Measurements from ENCODE around the gene MINDY4.

The MINDY4 gene

GRCh38 chr7:30760514-30761213 is 10.6 kb upstream of the MINDY4 start:
- Histone ChIP-seq H3K4me1 (ENCODE audit: control insufficient read depth, insufficient read depth, low read length) (no peaks in the 10 kb centered on the region), H3K4me3 (ENCODE audit: low read length) (no peak overlapping the region), H3K36me3 (ENCODE audit: insufficient read depth, low read length) (no peaks in the 10 kb centered on the region), H3K9me3 (replicated peaks; ENCODE audit: low read length) (no peaks in the 10 kb centered on the region), H3K9ac (ENCODE audit: low read depth, low read length) (no peak overlapping the region), H3K4me2 (ENCODE audit: low read length) (no peak overlapping the region), H3K27me3 (ENCODE audit: control insufficient read depth, insufficient read depth, low read length) (peaks cover 56% of the 10 kb centered on the region)

GRCh38 chr7:30761214-30762156 is 9.7 kb upstream of the MINDY4 start:
- no peak overlapping the region for H3K4me3 ChIP-seq (ENCODE audit: low read length)
- H3K36me3 ChIP-seq (ENCODE audit: insufficient read depth, low read length), result no peaks in the 10 kb centered on the region
- H3K9ac ChIP-seq (ENCODE audit: low read depth, low read length), result no peak overlapping the region
- no peak overlapping the region for H3K4me2 ChIP-seq (ENCODE audit: low read length)
- peaks cover 53% of the 10 kb centered on the region for H3K27me3 ChIP-seq (ENCODE audit: control insufficient read depth, insufficient read depth, low read length)
- H3K9me3 ChIP-seq (replicated peaks; ENCODE audit: low read length), result no peaks in the 10 kb centered on the region
- no peaks in the 10 kb centered on the region for H3K4me1 ChIP-seq (ENCODE audit: control insufficient read depth, insufficient read depth, low read length)

- no peaks in the 10 kb centered on the region for H3K4me1 ChIP-seq (ENCODE audit: control insufficient read depth, insufficient read depth, low read length)
- H3K27me3 ChIP-seq (ENCODE audit: control insufficient read depth, insufficient read depth, low read length), result peaks cover 52% of the 10 kb centered on the region
- H3K9ac ChIP-seq (ENCODE audit: low read depth, low read length), result no peak overlapping the region
- H3K4me2 ChIP-seq (ENCODE audit: low read length), result no peak overlapping the region
- no peaks in the 10 kb centered on the region for H3K9me3 ChIP-seq (replicated peaks; ENCODE audit: low read length)
- no peaks in the 10 kb centered on the region for H3K36me3 ChIP-seq (ENCODE audit: insufficient read depth, low read length)
- no peak overlapping the region for H3K4me3 ChIP-seq (ENCODE audit: low read length)
These were observed 6.9 kb upstream of the MINDY4 start for GRCh38 chr7:30764030-30764975.

- Histone ChIP-seq H3K4me2 (ENCODE audit: low read length) (no peak overlapping the region), H3K27me3 (ENCODE audit: control insufficient read depth, insufficient read depth, low read length) (peaks cover 45% of the 10 kb centered on the region), H3K4me1 (ENCODE audit: control insufficient read depth, insufficient read depth, low read length) (no peaks in the 10 kb centered on the region), H3K9me3 (replicated peaks; ENCODE audit: low read length) (no peaks in the 10 kb centered on the region), H3K9ac (ENCODE audit: low read depth, low read length) (no peak overlapping the region), H3K4me3 (ENCODE audit: low read length) (no peak overlapping the region), H3K36me3 (ENCODE audit: insufficient read depth, low read length) (no peaks in the 10 kb centered on the region)
These were observed 5.8 kb upstream of the MINDY4 start for GRCh38 chr7:30765408-30765807.

- H3K9me3 ChIP-seq (replicated peaks; ENCODE audit: low read length), result no peaks in the 10 kb centered on the region
- H3K27me3 ChIP-seq (ENCODE audit: control insufficient read depth, insufficient read depth, low read length), result peaks cover 5% of the 10 kb centered on the region
- H3K36me3 ChIP-seq (ENCODE audit: insufficient read depth, low read length), result no peaks in the 10 kb centered on the region
- peak overlapping the region; percentile 98 for H3K4me2 ChIP-seq (ENCODE audit: low read length)
- peak overlapping the region; percentile 95 for H3K4me3 ChIP-seq (ENCODE audit: low read length)
- peak overlapping the region; percentile 88 for H3K9ac ChIP-seq (ENCODE audit: low read depth, low read length)
- H3K4me1 ChIP-seq (ENCODE audit: control insufficient read depth, insufficient read depth, low read length), result peaks cover 9% of the 10 kb centered on the region
These were observed 408 bp upstream of the MINDY4 start for GRCh38 chr7:30770845-30771173.

GRCh38 chr7:30771880-30772425 is 736 bp downstream of the MINDY4 start:
- peak overlapping the region; percentile 88 for H3K9ac ChIP-seq (ENCODE audit: low read depth, low read length)
- peak overlapping the region; percentile 98 for H3K4me2 ChIP-seq (ENCODE audit: low read length)
- no peaks in the 10 kb centered on the region for H3K9me3 ChIP-seq (replicated peaks; ENCODE audit: low read length)
- H3K36me3 ChIP-seq (ENCODE audit: insufficient read depth, low read length), result no peaks in the 10 kb centered on the region
- peaks cover 9% of the 10 kb centered on the region for H3K4me1 ChIP-seq (ENCODE audit: control insufficient read depth, insufficient read depth, low read length)
- peak overlapping the region; percentile 95 for H3K4me3 ChIP-seq (ENCODE audit: low read length)
- H3K27me3 ChIP-seq (ENCODE audit: control insufficient read depth, insufficient read depth, low read length), result peaks cover 1% of the 10 kb centered on the region

- H3K9me3 ChIP-seq (replicated peaks; ENCODE audit: low read length), result no peaks in the 10 kb centered on the region
- no peaks in the 10 kb centered on the region for H3K27me3 ChIP-seq (ENCODE audit: control insufficient read depth, insufficient read depth, low read length)
- H3K4me2 ChIP-seq (ENCODE audit: low read length), result no peak overlapping the region
- H3K9ac ChIP-seq (ENCODE audit: low read depth, low read length), result no peak overlapping the region
- H3K36me3 ChIP-seq (ENCODE audit: insufficient read depth, low read length), result no peaks in the 10 kb centered on the region
- no peak overlapping the region for H3K4me3 ChIP-seq (ENCODE audit: low read length)
- H3K4me1 ChIP-seq (ENCODE audit: control insufficient read depth, insufficient read depth, low read length), result peaks cover 9% of the 10 kb centered on the region
These were observed 1.8 kb downstream of the MINDY4 start for GRCh38 chr7:30772984-30773383.

- Histone ChIP-seq H3K9ac (ENCODE audit: low read depth, low read length) (no peak overlapping the region), H3K36me3 (ENCODE audit: insufficient read depth, low read length) (no peaks in the 10 kb centered on the region), H3K4me1 (ENCODE audit: control insufficient read depth, insufficient read depth, low read length) (peaks cover 7% of the 10 kb centered on the region), H3K27me3 (ENCODE audit: control insufficient read depth, insufficient read depth, low read length) (no peaks in the 10 kb centered on the region), H3K9me3 (replicated peaks; ENCODE audit: low read length) (no peaks in the 10 kb centered on the region), H3K4me3 (ENCODE audit: low read length) (no peak overlapping the region), H3K4me2 (ENCODE audit: low read length) (no peak overlapping the region)
These were observed 4.8 kb downstream of the MINDY4 start for GRCh38 chr7:30775992-30776391.

GRCh38 chr7:30776971-30777370 is 5.8 kb downstream of the MINDY4 start:
- no peaks in the 10 kb centered on the region for H3K36me3 ChIP-seq (ENCODE audit: insufficient read depth, low read length)
- no peak overlapping the region for H3K9ac ChIP-seq (ENCODE audit: low read depth, low read length)
- H3K9me3 ChIP-seq (replicated peaks; ENCODE audit: low read length), result no peaks in the 10 kb centered on the region
- H3K27me3 ChIP-seq (ENCODE audit: control insufficient read depth, insufficient read depth, low read length), result no peaks in the 10 kb centered on the region
- H3K4me3 ChIP-seq (ENCODE audit: low read length), result no peak overlapping the region
- no peak overlapping the region for H3K4me2 ChIP-seq (ENCODE audit: low read length)
- H3K4me1 ChIP-seq (ENCODE audit: control insufficient read depth, insufficient read depth, low read length), result peaks cover 5% of the 10 kb centered on the region

- H3K4me2 ChIP-seq (ENCODE audit: low read length), result no peak overlapping the region
- no peak overlapping the region for H3K4me3 ChIP-seq (ENCODE audit: low read length)
- H3K9ac ChIP-seq (ENCODE audit: low read depth, low read length), result no peak overlapping the region
- no peaks in the 10 kb centered on the region for H3K9me3 ChIP-seq (replicated peaks; ENCODE audit: low read length)
- H3K4me1 ChIP-seq (ENCODE audit: control insufficient read depth, insufficient read depth, low read length), result no peaks in the 10 kb centered on the region
- peaks cover 10% of the 10 kb centered on the region for H3K36me3 ChIP-seq (ENCODE audit: insufficient read depth, low read length)
- H3K27me3 ChIP-seq (ENCODE audit: control insufficient read depth, insufficient read depth, low read length), result no peaks in the 10 kb centered on the region
These were observed 7.2 kb downstream of the MINDY4 start for GRCh38 chr7:30778255-30779025.

Data from skeletal muscle satellite cell (primary cell).